ENCODE data around the gene TMEM94.

DNA sequence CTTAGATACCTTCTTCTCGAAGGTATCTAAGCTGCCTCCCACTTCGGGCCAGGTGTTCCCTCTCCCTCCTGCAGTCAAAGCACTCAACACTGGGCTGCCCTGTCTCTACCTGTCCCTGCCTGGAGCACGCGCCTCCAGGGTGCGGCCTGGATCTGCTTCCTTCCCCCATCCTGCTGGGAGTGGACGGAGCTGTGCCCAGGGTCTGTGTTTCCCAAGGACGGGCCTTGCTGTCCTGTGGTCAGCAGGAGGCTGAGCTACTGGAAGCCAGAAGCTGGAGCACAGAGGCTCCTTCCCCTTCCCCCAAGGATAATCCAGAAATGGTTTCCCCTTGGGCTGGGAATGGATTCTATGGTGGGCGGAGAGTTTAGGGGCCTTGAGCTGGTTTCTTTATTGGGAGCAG lies 85.8 kb downstream of the TMEM94 start:
- TF ChIP-seq, protein P1, sequence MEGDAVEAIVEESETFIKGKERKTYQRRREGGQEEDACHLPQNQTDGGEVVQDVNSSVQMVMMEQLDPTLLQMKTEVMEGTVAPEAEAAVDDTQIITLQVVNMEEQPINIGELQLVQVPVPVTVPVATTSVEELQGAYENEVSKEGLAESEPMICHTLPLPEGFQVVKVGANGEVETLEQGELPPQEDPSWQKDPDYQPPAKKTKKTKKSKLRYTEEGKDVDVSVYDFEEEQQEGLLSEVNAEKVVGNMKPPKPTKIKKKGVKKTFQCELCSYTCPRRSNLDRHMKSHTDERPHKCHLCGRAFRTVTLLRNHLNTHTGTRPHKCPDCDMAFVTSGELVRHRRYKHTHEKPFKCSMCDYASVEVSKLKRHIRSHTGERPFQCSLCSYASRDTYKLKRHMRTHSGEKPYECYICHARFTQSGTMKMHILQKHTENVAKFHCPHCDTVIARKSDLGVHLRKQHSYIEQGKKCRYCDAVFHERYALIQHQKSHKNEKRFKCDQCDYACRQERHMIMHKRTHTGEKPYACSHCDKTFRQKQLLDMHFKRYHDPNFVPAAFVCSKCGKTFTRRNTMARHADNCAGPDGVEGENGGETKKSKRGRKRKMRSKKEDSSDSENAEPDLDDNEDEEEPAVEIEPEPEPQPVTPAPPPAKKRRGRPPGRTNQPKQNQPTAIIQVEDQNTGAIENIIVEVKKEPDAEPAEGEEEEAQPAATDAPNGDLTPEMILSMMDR (IDR thresholded peaks at IDR 0.05), result no peak
- TF ChIP-seq POLR2A (IDR thresholded peaks at IDR 0.05), result no peak
